Measurements from ENCODE around the gene RAPSN. TPM values are rescaled to one million over a fixed set of nuclear protein-coding genes. Genes with fewer than 3 reads are reported as not detected.

Gene RAPSN
- total and polyA plus RNA-seq, 2 donors (not counting 1 experiment from before 2014, with no cell fraction given) = 0.25 to 1.0 TPM

DNA sequence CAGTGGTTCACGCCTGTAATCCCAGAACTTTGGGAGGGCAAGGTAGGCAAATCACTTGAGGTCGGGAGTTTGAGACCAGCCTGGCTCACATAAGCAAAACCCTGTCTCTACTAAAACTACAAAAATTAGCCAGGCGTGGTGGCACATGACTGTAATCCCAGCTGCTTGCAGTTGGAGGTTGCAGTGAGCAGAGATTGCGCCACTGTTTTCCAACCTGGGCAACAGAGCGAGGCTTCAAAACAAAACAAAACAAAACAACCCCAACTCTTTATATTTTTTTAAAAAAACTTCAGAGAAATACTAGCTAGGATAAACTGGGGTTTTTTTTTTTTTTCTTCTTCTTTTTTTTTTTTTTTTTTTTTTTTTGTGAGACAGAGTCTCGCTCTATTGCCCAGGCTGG lies 31.8 kb upstream of the RAPSN start:
- ChIA-PET POLR2A (no interaction called here), CTCF (interaction anchor here (0.7 kb wide), 1 partner anchor 75 kb away, joined by 3 read pairs; no protein-coding TSS in a partner anchor)
- no peaks in the 10 kb centered on the region for H3K4me1 Mint-ChIP-seq
- TF ChIP-seq EZH2 (IDR thresholded peaks at IDR 0.05; ENCODE audit: borderline replicate concordance, insufficient read depth, low read depth, low read length, poor library complexity, severe bottlenecking) = no peak
- TF ChIP-seq, protein P1, sequence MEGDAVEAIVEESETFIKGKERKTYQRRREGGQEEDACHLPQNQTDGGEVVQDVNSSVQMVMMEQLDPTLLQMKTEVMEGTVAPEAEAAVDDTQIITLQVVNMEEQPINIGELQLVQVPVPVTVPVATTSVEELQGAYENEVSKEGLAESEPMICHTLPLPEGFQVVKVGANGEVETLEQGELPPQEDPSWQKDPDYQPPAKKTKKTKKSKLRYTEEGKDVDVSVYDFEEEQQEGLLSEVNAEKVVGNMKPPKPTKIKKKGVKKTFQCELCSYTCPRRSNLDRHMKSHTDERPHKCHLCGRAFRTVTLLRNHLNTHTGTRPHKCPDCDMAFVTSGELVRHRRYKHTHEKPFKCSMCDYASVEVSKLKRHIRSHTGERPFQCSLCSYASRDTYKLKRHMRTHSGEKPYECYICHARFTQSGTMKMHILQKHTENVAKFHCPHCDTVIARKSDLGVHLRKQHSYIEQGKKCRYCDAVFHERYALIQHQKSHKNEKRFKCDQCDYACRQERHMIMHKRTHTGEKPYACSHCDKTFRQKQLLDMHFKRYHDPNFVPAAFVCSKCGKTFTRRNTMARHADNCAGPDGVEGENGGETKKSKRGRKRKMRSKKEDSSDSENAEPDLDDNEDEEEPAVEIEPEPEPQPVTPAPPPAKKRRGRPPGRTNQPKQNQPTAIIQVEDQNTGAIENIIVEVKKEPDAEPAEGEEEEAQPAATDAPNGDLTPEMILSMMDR (IDR thresholded peaks at IDR 0.05) = no peak
- DNase-seq (no peak), ATAC-seq (ENCODE audit: low read depth) (no peak)
- Histone ChIP-seq H2AFZ (ENCODE audit: insufficient read depth, low read depth, low read length, poor library complexity, severe bottlenecking) (no peak overlapping the region), H3K4me3 (ENCODE audit: control extremely low read depth in 1 of 5, extremely low read depth in 1 of 5, insufficient read depth in 1 of 5, low read depth in 2 of 5, low read length in 4 of 5) (no peak overlapping the region), H4K20me1 (ENCODE audit: control insufficient read depth, insufficient read depth, low read length, poor library complexity, severe bottlenecking) (peaks cover 10% of the 10 kb centered on the region), H3K27me3 (replicated peaks in 1 of 4; ENCODE audit: control extremely low read depth in 1 of 4, control insufficient read depth in 3 of 4, insufficient read depth in 4 of 4, low read length in 3 of 4) (no peaks in the 10 kb centered on the region), H3K4me1 (ENCODE audit: control insufficient read depth in 2 of 2, insufficient read depth in 2 of 2, low read length in 2 of 2) (no peaks in the 10 kb centered on the region), H3K36me3 (replicated peaks in 1 of 2; ENCODE audit: control extremely low read depth in 1 of 2, control insufficient read depth in 1 of 2, extremely low read depth in 1 of 2, insufficient read depth in 2 of 2, low read length in 1 of 2) (peaks cover 10 to 92% of the 10 kb centered on the region in 2 experiments), H3K4me2 (replicated peaks; ENCODE audit: low read depth, low read length, poor library complexity, severe bottlenecking) (no peak overlapping the region), H3K27ac (ENCODE audit: low read length in 2 of 2) (peak overlapping the region in 1 of 2 donors; percentile 20), H3K79me2 (ENCODE audit: control insufficient read depth, insufficient read depth, low read length) (peaks cover 30% of the 10 kb centered on the region), H3K9ac (ENCODE audit: low read length) (no peak overlapping the region), H3K9me3 (ENCODE audit: control extremely low read depth in 1 of 3, control insufficient read depth in 2 of 3, insufficient read depth in 1 of 3, low read length in 2 of 3) (no peaks in the 10 kb centered on the region)
- 84% methylated on average over 2 of the region's 6 CpGs for WGBS (ENCODE audit: insufficient coverage)
- no peak overlapping the region for H3K4me3 Mint-ChIP-seq
- H3K27me3 Mint-ChIP-seq = no peaks in the 10 kb centered on the region
- no peaks in the 10 kb centered on the region for H3K9me3 Mint-ChIP-seq (ENCODE audit: insufficient read depth)
- no peak overlapping the region for H3K27ac Mint-ChIP-seq
- intact Hi-C loops (cut with micrococcal nuclease) = no loop called here

DNA sequence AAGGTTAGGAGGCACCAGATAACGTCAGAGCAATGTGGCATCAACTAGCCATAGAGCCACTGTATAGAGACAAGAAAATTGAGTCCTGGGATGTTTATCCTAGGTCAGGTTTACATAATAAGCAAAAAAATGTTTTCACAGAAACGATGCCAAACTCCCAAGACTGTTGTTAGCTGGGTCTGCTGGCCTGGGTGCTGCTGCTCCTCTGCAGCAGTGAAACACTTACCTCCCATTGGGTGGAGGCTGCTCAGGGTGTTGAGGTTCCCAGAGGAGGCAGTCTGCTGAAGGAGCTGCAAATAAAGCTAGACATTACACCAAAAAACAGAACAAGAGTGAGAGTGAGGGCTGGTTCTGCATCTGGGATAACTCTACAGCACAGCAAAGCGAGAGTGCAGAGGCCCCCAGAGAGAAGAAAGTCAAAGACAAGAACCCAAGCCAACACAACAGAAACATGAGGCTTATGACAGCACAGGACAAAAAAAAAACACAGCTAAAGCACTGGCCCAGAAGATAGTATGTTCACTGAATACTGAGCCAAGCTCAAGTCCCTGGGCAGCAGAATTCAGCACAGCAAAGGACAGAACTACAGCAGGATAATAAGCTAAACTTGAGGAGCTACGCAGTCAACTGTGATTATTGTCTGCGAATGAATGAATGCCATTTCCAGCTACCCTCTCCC lies 29.9 kb upstream of the RAPSN start:
- CTCF ChIA-PET = interaction anchor here (1.4 kb wide), 1 partner anchor 67 kb away, joined by 3 read pairs; no protein-coding TSS in a partner anchor
- no peak for ATAC-seq (ENCODE audit: low read depth)
- H3K4me3 ChIP-seq (ENCODE audit: control extremely low read depth in 1 of 5, extremely low read depth in 1 of 5, insufficient read depth in 1 of 5, low read depth in 2 of 5, low read length in 4 of 5) = no peak overlapping the region

More for the DNA sequence above, 29.9 kb upstream of the RAPSN start:
- Histone ChIP-seq H3K4me2 (replicated peaks; ENCODE audit: low read depth, low read length, poor library complexity, severe bottlenecking) (no peak overlapping the region), H3K9ac (ENCODE audit: low read length) (no peak overlapping the region), H3K9me3 (ENCODE audit: control extremely low read depth in 1 of 3, control insufficient read depth in 2 of 3, insufficient read depth in 1 of 3, low read length in 2 of 3) (no peaks in the 10 kb centered on the region), H4K20me1 (ENCODE audit: control insufficient read depth, insufficient read depth, low read length, poor library complexity, severe bottlenecking) (peaks cover 10% of the 10 kb centered on the region), H3K79me2 (ENCODE audit: control insufficient read depth, insufficient read depth, low read length) (peaks cover 25% of the 10 kb centered on the region), H3K36me3 (replicated peaks in 1 of 2; ENCODE audit: control extremely low read depth in 1 of 2, control insufficient read depth in 1 of 2, extremely low read depth in 1 of 2, insufficient read depth in 2 of 2, low read length in 1 of 2) (peaks cover 19 to 95% of the 10 kb centered on the region in 2 experiments), H3K4me1 (ENCODE audit: control insufficient read depth in 2 of 2, insufficient read depth in 2 of 2, low read length in 2 of 2) (no peaks in the 10 kb centered on the region), H2AFZ (ENCODE audit: insufficient read depth, low read depth, low read length, poor library complexity, severe bottlenecking) (no peak overlapping the region), H3K27me3 (replicated peaks in 1 of 4; ENCODE audit: control extremely low read depth in 1 of 4, control insufficient read depth in 3 of 4, insufficient read depth in 4 of 4, low read length in 3 of 4) (no peaks in the 10 kb centered on the region), H3K27ac (ENCODE audit: low read length in 2 of 2) (no peak overlapping the region)
- Mint-ChIP-seq H3K9me3 (ENCODE audit: insufficient read depth) (no peaks in the 10 kb centered on the region), H3K27ac (no peak overlapping the region), H3K4me3 (no peak overlapping the region), H3K27me3 (no peaks in the 10 kb centered on the region), H3K4me1 (no peaks in the 10 kb centered on the region)
- POLR2A ChIA-PET = interaction anchor here (0.6 kb wide), 1 partner anchor 78 kb away, joined by 3 read pairs; no protein-coding TSS in a partner anchor
- intact Hi-C loops (cut with micrococcal nuclease) = no loop called here
- 100% methylated on average over 3 of the region's 5 CpGs for WGBS (ENCODE audit: insufficient coverage)
- no peak for TF ChIP-seq EZH2 (IDR thresholded peaks at IDR 0.05; ENCODE audit: borderline replicate concordance, insufficient read depth, low read depth, low read length, poor library complexity, severe bottlenecking)
- TF ChIP-seq, protein P1 (IDR thresholded peaks at IDR 0.05) = no peak
- no peak for DNase-seq
